Activated CD8-positive, alpha-beta memory T cell treated with anti-CD3 and anti-CD28 coated beads for 4 hours (primary cell): Measurements from ENCODE around the gene DOCK7.
"Not testable (repeated sequence)": the region's sequence is repeated elsewhere in the genome, so short reads cannot be mapped to it uniquely, and the experiment has no call there.

ENCODE experiments used
- DNase-seq, 2 donors: peaks; one replicate each; pipeline ENCODE4 v3.0.0-alpha.2; 2020; ENCODE audit warnings: low read depth in 2 of 2

DOCK7 gene

DNA sequence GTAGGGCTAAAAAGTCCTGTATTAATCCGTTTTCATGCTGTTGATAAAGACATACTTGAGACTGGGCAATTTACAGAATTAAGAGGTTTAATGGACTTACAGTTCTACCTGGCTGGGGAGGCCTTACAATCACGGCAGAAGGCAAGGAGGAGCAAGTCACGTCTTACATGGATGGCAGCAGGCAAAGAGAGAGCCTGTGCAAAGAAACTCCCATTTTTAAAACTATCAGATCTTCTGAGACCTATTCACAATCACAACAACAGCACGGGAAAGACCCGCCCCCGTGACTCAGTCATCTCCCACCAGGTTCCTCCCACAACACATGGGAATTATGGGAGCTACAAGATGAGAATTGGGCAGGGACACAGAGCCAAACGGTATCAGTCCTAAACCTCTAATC lies 6.3 kb upstream of the DOCK7 start:
- not testable (repeated sequence) for DNase-seq

DNA sequence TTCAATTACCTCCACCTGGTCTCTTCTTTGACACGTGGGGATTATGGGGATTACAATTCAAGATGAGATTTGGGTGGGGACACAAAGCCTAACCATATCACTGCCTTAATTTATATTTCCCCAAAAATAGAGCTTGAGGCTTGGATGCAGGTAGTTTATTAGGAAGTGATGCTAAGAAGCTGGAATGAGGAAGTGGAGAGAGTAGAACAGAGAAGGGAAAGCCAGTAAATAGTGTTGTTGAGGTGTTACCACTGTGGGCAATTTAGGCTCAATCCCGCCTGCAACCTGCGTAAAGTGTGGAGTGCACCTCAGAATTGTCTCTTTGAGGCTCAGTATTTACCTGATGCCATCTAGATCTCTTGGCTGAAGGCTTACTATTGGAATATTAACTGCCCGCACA lies 4.9 kb upstream of the DOCK7 start:
- DNase-seq, result no peak

DNA sequence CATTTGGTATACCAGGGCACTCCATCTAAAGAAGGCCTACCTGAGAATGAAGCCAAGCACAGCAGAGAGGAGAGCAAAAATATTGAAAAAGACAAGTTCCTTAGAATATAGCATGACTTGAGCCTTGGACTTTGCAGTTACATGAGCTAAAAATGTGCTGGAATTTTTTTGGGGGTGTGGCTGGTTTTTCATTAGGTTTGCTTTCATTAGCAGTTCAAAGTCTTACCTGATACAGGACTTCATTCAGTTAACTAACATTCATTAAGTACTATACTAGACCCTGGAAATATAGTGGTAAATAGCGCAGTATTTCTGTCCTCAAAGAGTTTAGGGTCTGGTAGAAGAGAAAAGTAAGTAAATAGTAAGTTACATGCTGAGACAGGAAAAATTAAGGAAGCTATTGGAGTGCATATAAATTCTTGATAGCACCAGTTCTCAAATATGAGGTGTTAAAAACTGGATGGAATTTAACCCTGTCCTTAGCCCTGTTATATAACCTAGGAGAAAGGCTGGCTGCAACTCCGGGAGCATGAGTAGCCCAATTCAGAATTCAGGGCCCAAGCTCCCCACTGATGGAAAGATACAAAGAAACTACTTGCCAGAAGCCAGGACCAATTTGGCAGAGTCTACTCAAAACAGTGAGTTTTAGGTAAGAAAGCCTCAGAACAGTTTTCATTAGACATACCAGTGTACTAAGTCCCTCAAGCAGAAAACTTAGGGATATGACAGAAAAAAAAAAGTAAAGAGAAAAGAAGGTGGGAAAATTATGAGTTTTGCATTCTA lies 3.1 kb upstream of the DOCK7 start:
- DNase-seq, result no peak

DNA sequence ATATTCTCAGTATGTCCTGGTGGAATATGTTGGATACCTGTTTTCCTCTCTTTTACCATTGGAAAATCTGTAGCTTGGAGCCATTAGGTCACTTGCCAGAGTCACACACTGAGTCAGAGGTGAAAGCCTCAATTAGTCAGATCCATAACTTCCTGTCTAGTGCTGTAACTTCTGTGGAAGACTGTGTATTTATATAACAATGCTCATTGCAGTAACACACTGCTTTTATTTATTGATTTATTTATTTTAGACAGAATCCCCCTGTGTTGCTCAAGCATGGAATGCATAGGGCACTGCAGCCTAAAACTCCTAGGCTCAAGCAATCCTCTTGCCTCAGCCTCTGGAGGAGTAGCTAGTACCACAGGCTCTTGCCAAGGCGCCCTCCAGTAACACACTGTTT lies 1.3 kb upstream of the DOCK7 start:
- no peak for DNase-seq

DNA sequence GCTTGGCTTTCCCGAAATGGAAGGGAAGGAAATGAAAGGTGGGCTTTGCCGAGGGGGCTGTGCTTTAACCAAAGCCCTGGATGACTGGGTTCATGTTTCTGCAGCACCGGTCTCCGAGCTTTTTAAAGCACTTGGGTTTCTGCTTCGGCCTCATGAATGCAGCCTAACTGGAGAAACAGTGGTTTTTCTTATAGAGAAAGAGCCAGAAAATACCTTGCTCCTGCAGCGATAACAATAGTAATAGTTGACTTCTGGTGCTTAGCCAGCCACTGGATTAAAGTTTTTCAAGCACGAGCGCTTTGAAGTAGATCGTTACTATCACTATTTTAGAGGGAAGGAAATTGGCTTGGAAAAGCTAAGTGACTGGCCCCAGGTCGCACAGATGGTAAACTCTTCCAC lies 500 bp upstream of the DOCK7 start:
- DNase-seq, result no peak

DNA sequence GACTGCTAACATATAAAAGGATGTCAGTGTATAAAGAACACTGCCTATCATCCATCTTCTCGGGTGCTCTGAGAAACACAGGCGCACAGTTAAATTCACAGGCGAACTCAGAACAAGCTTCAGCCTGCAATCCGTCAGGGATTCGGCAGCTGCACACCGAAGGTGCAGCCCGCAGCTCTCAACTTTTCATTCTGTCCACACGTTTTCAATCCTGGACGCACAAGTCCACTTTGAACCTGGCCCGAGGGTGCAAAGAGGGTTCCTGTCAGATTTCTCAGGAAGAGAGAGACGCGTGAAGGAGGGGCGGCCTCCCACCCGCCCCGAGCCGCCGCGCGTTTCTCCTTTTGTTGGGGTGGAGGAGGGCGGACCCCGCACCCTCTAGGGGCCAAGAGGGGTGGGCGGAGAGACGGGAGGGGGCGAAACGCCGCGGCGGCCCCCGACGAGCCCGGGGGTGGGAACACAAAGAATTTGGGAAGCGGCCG lies 724 bp downstream of the DOCK7 start:
- DNase-seq, result no peak

DNA sequence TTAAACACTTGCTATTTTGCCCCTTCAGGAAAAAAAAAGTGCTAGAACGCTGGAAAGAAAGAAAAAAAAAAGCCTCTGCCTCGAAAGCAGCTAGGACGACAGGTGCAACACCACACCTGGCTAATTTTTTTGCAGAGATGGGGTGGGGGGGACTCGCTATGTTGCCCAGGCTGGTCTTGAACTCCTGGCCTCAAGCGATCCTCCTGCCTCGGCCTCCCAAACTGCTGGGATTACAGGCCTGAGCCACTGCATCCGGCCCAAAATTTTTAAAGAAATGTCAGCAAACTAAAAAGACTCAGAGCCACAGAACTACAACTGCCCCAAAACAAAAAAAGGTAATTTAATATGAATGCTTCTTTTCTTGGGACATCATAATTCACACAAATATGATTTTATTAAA lies 1.4 kb downstream of the DOCK7 start:
- no peak for DNase-seq

DNA sequence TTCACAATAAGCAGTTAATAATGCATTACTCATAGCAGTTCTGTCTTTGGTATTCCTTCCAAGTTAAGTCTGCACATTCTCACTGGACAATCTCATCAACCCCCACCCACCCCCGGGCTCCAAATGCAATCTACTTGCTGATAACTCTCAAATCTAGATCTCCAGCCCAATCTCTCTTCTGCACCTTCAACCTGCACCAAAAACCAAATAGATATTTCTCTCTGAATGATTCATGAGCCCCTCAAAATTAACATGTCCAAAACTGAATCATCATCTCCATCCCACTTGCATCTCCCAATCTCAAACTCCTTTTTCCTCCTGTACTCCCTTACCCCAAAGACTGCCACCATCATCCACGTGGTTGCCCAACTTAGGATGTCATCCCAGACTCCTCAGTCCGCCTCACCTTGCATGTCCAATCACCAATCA lies 2.7 kb downstream of the DOCK7 start:
- no peak for DNase-seq

DNA sequence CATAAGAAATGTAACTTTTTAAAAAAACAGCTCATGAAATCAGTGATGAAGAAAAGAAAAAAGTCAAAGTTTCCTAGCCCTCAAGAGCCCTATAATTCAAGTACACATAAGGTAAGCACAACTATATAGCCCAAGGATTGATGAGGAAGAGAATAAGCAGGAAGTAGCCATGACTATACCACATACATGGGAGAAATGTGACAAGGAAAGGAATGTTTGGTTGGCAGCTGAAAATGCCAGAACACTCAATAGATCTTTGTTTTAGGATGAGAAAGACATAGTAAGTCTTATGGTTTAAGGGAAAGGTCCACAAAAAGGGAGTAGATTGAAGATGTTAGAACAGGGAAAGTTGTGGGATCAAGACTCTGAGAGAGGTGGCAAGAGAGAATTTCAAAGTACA lies 5.7 kb downstream of the DOCK7 start:
- no peak for DNase-seq

DNA sequence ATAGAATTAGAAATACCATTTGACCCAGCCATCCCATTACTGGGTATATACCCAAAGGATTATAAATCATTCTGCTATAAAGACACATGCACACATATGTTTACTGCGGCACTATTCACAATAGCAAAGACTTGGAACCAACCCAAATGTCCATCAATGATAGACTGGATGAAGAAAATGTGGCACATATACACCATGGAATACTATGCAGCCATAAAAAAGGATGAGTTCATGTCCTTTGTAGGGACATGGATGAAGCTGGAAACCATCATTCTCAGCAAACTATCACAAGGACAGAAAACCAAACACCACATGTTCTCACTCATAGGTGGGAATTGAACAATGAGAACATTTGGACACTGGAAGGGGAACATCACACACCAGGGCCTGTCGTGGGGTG lies 7.2 kb downstream of the DOCK7 start:
- not testable (repeated sequence) for DNase-seq

DNA sequence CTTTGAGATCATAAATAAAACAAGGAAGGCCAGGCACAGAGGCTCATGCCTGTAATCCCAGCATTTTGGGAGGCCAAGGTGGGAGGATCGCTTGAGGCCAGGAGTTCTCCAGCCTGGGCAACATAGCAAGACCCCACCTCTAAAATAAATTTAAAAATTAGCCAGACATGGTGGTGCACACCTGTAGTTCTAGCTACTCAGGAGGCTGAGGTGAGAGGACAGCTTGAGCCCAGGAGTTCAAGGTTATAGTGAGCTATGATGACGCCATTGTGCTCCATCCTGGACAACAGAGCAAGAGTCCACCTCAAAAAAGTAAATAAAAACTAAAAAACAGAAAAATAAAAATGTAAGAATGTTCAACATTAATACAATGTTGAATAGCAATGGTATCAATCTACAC lies 10.4 kb downstream of the DOCK7 start:
- not testable (repeated sequence) for DNase-seq

DNA sequence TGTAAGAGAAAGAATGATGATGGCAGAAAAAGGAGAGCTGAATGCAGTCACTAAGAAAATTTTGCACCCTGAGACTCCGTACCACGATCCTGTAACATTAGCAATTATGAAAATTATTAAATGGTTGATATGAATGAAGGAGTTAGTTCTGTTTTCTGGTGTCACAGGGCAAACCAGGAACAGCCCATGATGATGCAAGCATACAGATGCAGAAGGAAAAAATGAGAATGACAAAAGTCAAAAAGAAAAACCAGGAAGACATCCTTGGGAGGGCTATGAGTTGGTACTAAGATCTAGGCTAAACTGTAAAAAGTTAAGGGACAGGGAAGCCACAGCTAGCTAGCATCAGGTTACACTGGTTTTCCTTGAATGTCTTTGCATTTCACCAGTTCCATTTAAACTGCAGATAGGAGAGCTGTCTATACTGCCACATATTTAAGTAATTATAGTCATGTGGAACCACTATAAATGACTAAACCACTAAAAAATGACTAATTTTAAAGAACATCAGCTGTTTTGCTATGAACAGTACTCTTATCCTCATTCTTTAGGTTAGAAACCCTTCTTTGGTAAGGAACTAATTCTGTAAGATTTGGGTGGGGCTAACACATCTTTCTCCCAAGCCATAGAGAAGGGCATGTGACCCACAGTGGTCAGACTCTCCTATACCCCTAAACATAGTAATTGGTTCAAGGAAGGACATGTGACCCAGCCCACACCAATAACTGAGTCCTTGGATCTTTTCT lies 11.4 kb downstream of the DOCK7 start:
- DNase-seq, result no peak

DNA sequence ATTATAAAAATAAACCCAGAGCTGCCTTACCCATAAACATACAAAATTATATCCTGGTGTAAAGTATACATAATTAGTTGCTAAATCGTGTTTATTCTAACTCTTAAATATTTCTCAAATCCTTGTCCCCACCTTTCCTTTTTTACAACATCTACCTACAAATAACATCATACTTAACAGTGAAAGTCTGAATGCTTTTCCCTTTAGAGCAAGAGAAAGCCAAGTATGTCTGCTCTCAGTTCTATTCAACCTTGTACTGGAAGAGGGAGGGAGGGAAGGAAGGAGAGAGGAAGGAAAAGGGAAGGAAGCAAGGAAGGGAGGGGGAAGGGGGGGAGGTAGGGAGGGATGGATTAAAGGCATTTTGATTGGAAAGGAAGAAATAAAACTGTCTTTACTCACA lies 14.6 kb downstream of the DOCK7 start:
- DNase-seq, result no peak

DNA sequence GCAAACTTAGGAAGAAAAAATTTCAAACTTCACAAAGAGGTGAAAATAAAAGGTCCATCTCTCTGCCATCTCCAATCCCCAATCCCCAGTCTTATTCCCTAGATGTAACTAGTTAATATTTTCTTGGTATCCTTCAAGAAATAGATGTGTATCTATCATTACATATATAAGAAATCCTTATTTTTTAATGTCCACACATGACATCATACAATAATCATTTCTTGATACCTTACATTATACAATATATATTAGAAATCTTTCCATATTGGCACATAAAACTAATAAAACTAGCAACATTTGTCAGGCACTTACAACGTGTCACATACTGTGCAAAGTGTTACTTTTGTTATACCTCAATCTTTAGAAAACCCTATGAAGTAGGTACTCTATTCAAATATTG lies 16.2 kb downstream of the DOCK7 start:
- DNase-seq, result no peak

DNA sequence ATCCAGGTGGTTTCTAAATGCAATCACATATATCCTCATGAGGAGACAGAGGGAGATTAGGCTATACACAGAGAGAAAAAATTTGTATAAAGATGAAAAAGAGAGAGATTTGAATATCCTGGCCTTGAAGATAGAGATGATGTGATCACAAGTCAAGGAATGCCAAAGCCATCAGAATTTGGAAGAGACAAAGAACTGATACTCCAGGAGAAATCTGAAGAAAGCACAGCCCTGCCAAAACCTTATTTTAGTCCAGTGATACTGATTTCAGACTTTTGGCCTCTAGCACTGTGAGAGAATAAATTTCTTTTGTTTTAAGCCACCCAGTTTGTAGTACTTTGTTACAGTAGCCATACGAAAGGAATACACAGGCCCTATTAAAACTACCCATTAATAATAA lies 33.4 kb downstream of the DOCK7 start:
- no peak for DNase-seq

DNA sequence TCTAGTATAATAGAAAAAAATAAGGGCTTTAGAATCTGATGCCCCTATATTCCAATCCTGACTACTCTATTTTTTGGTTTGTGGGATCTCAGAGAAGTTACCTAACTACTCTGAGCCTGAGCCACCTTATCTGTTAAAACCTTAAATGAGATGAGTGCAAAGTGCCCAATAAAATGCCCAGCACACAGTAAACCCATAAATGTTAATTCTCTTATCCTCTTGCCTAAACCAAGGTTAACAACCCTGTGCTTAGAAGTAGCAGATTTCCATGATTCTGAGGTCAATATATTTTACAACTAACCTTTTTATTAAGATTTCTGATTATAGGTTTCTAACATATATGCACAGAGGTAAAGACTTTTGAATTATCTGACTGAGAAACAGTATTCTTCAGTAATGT lies 35.8 kb downstream of the DOCK7 start:
- DNase-seq, result no peak

DNA sequence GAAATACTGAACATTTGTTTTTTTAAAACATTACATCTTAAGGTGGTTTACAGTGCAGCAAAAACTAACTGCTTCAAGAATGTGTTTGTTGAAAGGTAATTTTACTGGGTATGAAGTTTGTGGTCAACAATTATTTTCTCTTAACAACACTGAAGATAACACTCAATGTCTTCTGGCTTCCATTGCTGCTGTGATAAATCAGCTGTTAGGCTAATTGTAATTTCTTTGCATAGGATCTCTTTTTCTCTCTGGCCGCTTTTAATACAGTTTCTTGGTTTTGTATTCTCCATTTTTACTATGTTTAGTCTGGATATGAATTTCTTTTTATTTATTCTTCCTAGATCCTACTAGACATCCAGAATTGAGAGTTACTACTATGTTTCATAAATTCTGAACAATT lies 44.9 kb downstream of the DOCK7 start:
- DNase-seq, result no peak

DNA sequence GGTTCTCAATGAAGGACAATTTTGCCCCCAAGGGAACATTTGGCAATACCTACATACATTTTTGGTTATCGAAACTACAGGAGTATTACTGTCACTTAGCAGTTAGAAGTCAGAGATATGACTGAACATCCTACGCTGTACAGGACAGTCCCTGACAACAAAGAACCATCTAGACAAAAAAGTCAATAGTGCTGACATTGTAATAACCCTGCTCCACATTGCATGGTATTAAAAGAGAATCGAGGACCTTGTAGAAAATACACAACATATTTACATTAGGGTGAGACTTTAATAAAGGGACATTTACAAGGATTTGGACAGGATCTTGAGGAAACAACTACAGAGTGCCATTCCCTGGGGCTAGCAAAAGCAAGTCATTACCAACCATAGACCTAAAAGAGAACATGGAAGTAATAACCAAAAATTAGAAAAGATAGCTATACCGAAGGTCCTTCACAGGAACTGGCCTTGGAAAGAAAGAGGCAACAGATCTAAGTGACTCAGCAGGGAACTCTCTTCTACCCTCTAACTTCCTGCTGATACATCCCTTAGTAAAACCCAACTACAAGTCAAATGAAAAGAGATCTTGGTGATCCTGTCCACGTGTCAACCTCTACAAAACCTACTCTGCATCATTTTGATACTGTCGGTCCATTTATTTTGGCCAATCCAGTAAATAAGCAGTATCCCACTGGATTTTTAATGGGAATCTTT lies 50.6 kb downstream of the DOCK7 start:
- DNase-seq, result no peak

DNA sequence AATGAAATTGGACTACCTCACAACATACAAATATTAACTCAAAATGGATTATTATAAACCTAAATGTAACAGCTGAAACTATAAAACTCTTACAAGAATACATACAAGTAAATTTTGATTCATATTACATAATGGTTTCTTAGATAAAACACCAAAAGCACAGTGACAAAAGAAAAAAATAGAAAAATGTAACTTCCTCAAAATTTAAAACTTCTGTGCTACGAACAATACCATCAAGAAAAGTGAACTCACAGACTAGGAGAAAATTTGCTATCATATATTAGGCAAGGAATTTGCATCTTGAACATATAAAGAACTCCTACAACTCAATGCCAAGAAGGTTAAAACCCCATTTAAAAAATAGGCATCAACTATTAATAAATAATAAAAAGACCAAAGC lies 59.7 kb downstream of the DOCK7 start:
- no peak for DNase-seq

DNA sequence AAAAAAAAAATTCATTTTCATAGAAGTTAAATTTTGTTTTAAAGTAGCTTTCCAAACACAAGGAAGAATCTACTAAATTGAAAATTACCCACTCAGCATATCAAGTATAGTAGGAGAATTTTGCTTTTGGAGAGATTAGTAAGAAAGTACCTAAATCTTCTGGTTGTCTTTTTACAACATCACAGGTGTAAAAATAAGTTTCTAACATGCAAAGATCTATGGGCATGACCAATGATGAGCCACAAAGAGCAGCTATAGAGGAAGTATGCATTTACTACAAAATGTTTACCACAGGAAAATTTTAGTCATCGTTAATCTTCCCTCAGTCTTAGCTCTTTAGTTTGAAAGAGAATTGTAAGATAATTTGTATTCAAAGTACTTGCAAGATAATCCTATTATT lies 62.8 kb downstream of the DOCK7 start:
- no peak for DNase-seq

DNA sequence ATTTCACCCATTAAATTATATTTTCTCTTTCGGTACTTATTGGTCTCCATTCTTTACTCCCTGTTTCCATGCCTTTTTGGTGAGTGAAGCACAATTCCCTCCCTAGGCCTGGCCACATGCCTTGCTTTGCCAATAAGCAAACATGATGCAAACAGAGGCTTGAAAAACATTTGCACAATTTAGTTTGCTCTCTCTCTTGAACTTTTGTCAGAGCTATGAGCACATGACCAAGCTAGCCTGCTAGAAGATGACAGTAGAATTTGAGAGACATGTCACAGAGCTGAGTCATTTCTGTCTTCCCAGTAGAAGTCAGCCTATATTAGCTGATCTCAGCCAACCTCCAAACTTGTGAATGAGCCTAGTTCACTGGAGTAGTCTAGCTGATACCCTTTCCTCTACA lies 66.3 kb downstream of the DOCK7 start:
- no peak for DNase-seq

DNA sequence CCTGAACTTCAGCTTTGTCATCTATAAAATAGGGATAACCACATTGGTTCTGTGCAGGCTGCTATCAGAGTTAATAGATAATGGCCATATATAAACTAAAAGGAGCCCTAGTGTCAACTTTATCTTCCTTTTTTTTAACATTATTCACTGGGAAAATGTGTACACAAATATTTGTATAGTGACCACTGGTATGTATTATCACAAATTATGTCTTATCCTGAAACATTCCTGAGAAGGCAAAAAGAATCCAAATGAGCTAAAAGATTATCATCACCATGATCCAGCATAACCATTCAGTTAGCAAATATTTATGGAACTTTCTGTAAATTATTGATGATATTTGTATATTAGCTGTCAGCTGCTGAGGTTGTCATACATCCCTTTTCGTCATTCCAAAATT lies 74.3 kb downstream of the DOCK7 start:
- DNase-seq, result no peak

DNA sequence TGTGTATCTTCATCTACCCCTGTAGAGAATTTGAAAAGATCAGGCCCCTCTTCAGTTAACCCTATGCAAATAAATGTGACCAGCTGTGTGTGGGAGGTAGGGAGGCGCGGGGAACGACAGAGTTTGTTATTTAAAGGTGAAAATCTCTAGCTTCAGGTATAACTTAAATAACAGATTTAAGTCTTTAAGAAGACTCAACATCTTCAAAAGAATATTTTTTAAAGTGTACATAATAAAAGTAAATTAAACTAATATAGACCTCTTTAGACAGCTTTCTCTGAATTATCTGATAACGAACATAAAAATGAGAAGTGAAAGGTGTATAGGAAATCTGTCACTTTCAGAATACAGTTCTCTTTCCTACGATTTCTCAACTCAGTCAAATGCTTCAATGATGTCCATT lies 74.9 kb downstream of the DOCK7 start:
- no peak for DNase-seq
